CD14-positive monocyte (primary cell): Measurements from ENCODE around the gene ZDHHC14. TPM values are rescaled to one million over a fixed set of nuclear protein-coding genes. Genes with fewer than 3 reads are reported as not detected.
A peak's percentile ranks its signal among the peaks of the same experiment; 100 is the strongest.
"Not testable (repeated sequence)": the region's sequence is repeated elsewhere in the genome, so short reads cannot be mapped to it uniquely, and the experiment has no call there.

Experiments
- DNase-seq, 3 donors: peaks; one replicate each; pipeline ENCODE4 v3.0.0-alpha.2; 2011 to 2022
- H2AFZ ChIP-seq: 2 replicates; pipeline ENCODE4 v1.6.0; 2012; ENCODE audit warnings: mild to moderate bottlenecking, low read depth, low read length, inconsistent platforms; ENCODE audit not compliant: insufficient read depth, poor library complexity, severe bottlenecking
- H3K27ac ChIP-seq, 2 donors: 1 replicate in 1 of 2; 2 replicates in 1 of 2; pipeline ENCODE4 v1.5.1; 2012 to 2013; ENCODE audit warnings: low read length in 2 of 2, control low read depth in 1 of 2, inconsistent platforms in 1 of 2, low read depth in 1 of 2, mild to moderate bottlenecking in 1 of 2
- H3K27me3 ChIP-seq, 2 donors: one replicate each; pipeline versions ENCODE4 v1.6.0 to v1.6.1; 2011 to 2013; ENCODE audit warnings: low read length in 2 of 2; ENCODE audit not compliant: control insufficient read depth in 2 of 2, insufficient read depth in 2 of 2
- H3K36me3 ChIP-seq, 2 donors: replicated peaks in 1 of 2; 1 replicate in 1 of 2; 2 replicates in 1 of 2; pipeline versions ENCODE4 v1.5.1 to v1.6.1; 2012 to 2013; ENCODE audit warnings: low read length in 2 of 2, control low read depth in 1 of 2, inconsistent platforms in 1 of 2, mild to moderate bottlenecking in 1 of 2; ENCODE audit not compliant: insufficient read depth in 2 of 2, control insufficient read depth in 1 of 2
- H3K4me1 ChIP-seq, 2 donors: 1 replicate in 1 of 2; 2 replicates in 1 of 2; pipeline versions ENCODE4 v1.5.1 to v1.6.1; 2012 to 2013; ENCODE audit warnings: low read length in 2 of 2, control low read depth in 1 of 2, inconsistent platforms in 1 of 2, mild to moderate bottlenecking in 1 of 2, moderate library complexity in 1 of 2; ENCODE audit not compliant: insufficient read depth in 2 of 2, control insufficient read depth in 1 of 2
- H3K4me2 ChIP-seq: replicated peaks from 2 replicates; pipeline ENCODE3; 2012; ENCODE audit warnings: low read length, moderate library complexity, mild to moderate bottlenecking; ENCODE audit not compliant: poor library complexity, severe bottlenecking; ENCODE audit errors: extremely low read depth
- H3K4me3 ChIP-seq, 3 experiments: fragments of 200-600 bp in 1 of 3; sonication (generic) in 1 of 3; replicated peaks in 1 of 3; 1 replicate in 2 of 3; 2 replicates in 1 of 3; pipeline ENCODE4 v1.5.1; 2011 to 2013; ENCODE audit warnings: low read length in 3 of 3, mild to moderate bottlenecking in 3 of 3, control low read depth in 2 of 3, low read depth in 2 of 3, inconsistent platforms in 1 of 3, moderate library complexity in 1 of 3
- H3K79me2 ChIP-seq: 2 replicates; pipeline ENCODE4 v1.6.0; 2012; ENCODE audit warnings: mild to moderate bottlenecking, control low read depth, inconsistent platforms, low read length, moderate library complexity; ENCODE audit not compliant: insufficient read depth
- H3K9ac ChIP-seq: 2 replicates; pipeline ENCODE4 v1.6.0; 2017; ENCODE audit warnings: low read length, mild to moderate bottlenecking; ENCODE audit not compliant: insufficient read depth, poor library complexity, severe bottlenecking
- H3K9me3 ChIP-seq, 2 donors: replicated peaks in 1 of 2; 1 replicate in 1 of 2; 2 replicates in 1 of 2; pipeline versions ENCODE4 v1.5.1 to v1.6.1; 2012 to 2013; ENCODE audit warnings: low read length in 2 of 2, control low read depth in 1 of 2; ENCODE audit not compliant: control insufficient read depth in 1 of 2, insufficient read depth in 1 of 2
- H4K20me1 ChIP-seq: 2 replicates; pipeline ENCODE4 v1.6.0; 2012; ENCODE audit warnings: mild to moderate bottlenecking, low read length, control low read depth, moderate library complexity; ENCODE audit not compliant: insufficient read depth
- H3K27ac Mint-ChIP-seq, 7 donors: one replicate each; pipeline ENCODE4 v1.8.0; 2020; ENCODE audit warnings: mild to moderate bottlenecking in 7 of 7, mixed read lengths in 7 of 7, moderate library complexity in 6 of 7, inconsistent platforms in 2 of 7
- H3K27me3 Mint-ChIP-seq, 3 donors: one replicate each; pipeline ENCODE4 v1.8.0; 2021 to 2022; ENCODE audit warnings: low read depth in 3 of 3, mild to moderate bottlenecking in 3 of 3, mixed read lengths in 3 of 3, moderate library complexity in 3 of 3, inconsistent platforms in 1 of 3
- H3K36me3 Mint-ChIP-seq, 2 donors: one replicate each; pipeline ENCODE4 v1.8.0; 2020; ENCODE audit warnings: mixed read lengths in 2 of 2, inconsistent platforms in 1 of 2, mild to moderate bottlenecking in 1 of 2
- H3K4me1 Mint-ChIP-seq: one replicate; pipeline ENCODE4 v1.8.0; 2020; ENCODE audit warnings: mild to moderate bottlenecking, mixed read lengths
- H3K4me3 Mint-ChIP-seq, 2 donors: one replicate each; pipeline ENCODE4 v1.8.0; 2020; ENCODE audit warnings: mild to moderate bottlenecking in 2 of 2, mixed read lengths in 2 of 2, moderate library complexity in 1 of 2
- H3K9me3 Mint-ChIP-seq, 7 donors: one replicate each; pipeline ENCODE4 v1.8.0; 2020 to 2022; ENCODE audit warnings: mixed read lengths in 7 of 7, mild to moderate bottlenecking in 6 of 7, moderate library complexity in 6 of 7, inconsistent platforms in 2 of 7
- WGBS: methylation state at CpG from one replicate; pipeline ENCODE4 v1.1.5; 2013; ENCODE audit warnings: missing lambda C conversion rate; ENCODE audit not compliant: insufficient coverage; 5-methylcytosine and 5-hydroxymethylcytosine counted together
- intact Hi-C, 2 donors: fragments of 100-400 bp; cut with micrococcal nuclease; formaldehyde crosslinking; loops; one replicate each; pipeline versions ENCODE4 v1.15.0 to v1.15.1; 2023
- polyA plus RNA-seq, 3 donors: library from polyadenylated mRNA; depleted of rRNA in 1 of 3; unstranded in 2 of 3; stranded (reverse) in 1 of 3; fragments of 300-500 nt in 2 of 3; fragments of >200 nt in 1 of 3; fragmentation: Illumina TruSeq in 2 of 3; gene quantifications; 1 replicate in 2 of 3; 2 replicates in 1 of 3; pipeline ENCODE4 v1.2.3, GENCODE V29; 2012 to 2021
- TF ChIP-seq, protein P1 (sequence below): fragments of 200-600 bp; IDR thresholded peaks from one replicate; pipeline ENCODE4 v1.8.0; 2022; ENCODE audit warnings: antibody characterized with exemption, mild to moderate bottlenecking

ZDHHC14 gene
- polyA plus RNA-seq, 3 donors: 0.30 to 1.7 (median 0.93) TPM

DNA sequence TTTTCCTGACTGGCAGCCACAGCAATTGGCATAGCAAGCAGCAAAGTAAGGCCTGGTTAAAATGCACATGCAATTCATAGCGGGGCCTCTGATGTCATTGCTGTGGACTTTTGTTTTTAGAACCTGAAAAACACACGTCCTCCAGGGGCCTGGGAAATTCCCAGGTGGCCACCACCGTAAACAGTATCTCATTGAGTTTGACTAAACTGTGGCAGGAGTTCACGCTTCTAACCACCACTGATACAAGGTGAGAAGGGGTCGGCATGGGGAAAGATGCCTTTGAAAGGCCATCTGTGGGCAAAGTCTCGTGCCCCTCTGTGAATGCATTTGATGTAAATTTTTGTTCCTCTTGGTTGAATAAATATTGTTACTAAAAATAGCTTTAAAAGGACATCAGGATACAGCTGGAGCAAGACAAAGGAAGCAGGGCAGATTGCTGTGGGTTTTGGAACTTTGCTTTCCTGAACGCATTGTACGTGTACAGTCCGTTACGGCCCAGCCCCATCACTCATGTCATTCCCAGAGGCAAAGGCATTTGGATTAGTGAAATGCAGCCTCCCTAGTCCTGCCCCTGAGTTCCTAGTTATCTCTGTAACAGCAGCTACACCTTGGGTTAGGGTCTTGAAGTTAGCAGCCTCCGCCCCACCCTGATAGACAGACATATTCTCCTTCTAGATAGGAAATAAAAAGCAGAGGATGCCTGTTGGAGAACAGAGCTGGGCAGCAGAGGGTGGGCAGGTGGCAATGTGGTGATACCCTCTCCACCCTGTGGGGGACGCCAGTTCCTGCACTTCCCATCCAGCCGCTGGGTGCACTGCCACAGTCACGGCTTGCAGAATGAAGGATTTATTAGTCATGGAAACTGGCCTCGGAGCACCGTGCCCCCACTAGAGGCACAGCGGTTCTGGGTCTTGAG lies 80.3 kb downstream of the ZDHHC14 start:
- Histone ChIP-seq H3K27ac (no peak overlapping the region), H4K20me1 (no peaks in the 10 kb centered on the region), H3K4me2 (no peak overlapping the region), H2AFZ (no peak overlapping the region), H3K9ac (no peak overlapping the region), H3K27me3 (no peaks in the 10 kb centered on the region), H3K9me3 (no peaks in the 10 kb centered on the region), H3K4me3 (no peak overlapping the region), H3K79me2 (no peaks in the 10 kb centered on the region), H3K36me3 (no peaks in the 10 kb centered on the region), H3K4me1 (no peaks in the 10 kb centered on the region)
- WGBS: 13% methylated on average over 10 of the region's 17 CpGs
- TF ChIP-seq, protein P1, sequence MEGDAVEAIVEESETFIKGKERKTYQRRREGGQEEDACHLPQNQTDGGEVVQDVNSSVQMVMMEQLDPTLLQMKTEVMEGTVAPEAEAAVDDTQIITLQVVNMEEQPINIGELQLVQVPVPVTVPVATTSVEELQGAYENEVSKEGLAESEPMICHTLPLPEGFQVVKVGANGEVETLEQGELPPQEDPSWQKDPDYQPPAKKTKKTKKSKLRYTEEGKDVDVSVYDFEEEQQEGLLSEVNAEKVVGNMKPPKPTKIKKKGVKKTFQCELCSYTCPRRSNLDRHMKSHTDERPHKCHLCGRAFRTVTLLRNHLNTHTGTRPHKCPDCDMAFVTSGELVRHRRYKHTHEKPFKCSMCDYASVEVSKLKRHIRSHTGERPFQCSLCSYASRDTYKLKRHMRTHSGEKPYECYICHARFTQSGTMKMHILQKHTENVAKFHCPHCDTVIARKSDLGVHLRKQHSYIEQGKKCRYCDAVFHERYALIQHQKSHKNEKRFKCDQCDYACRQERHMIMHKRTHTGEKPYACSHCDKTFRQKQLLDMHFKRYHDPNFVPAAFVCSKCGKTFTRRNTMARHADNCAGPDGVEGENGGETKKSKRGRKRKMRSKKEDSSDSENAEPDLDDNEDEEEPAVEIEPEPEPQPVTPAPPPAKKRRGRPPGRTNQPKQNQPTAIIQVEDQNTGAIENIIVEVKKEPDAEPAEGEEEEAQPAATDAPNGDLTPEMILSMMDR: peak; percentile 51
- Mint-ChIP-seq H3K4me1 (peaks cover 12% of the 10 kb centered on the region), H3K9me3 (no peaks in the 10 kb centered on the region), H3K36me3 (no peaks in the 10 kb centered on the region), H3K4me3 (no peak overlapping the region), H3K27me3 (peaks cover 0 to 1% (median 0%) of the 10 kb centered on the region in 3 donors), H3K27ac (no peak overlapping the region)
- intact Hi-C loops: no loop called here
- DNase-seq: peak in 2 of 3 donors; percentile 14 to 41

DNA sequence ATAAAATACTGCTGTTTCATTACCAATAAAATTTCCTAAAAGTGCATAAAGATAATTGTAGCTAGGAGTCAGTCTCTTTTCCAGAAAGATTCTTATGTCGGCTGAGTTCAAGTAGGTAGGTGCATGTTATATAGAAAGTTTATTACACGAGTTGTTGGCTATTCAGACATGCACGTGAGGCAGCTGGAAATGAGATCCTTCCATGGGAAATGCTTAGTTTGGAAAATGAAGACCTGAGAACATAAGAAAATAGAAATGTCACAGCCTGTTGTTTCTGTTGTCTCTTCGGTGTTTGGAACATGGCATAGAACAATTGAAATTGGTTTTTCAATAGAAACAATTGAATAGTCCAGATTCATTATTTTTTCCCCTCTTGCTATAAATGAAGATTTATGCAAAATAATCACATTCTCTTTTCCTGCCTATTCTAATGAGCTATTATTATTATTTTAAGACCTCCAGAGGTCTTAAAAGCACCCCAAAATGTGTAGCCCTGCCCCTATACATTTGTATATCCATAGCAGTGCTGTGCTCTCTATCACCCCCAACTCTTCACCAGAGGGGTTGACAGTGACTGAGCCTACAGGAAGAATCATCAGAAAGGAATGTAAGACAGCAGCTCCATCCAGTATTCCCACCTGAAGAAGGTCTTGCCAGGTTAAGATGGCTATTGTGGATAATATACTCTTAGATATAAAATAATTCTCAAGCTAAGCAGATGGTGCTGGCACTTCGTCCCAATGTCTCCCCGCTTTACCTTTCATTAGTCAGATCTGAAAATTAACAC lies 82.2 kb downstream of the ZDHHC14 start:
- Histone ChIP-seq H3K27me3 (no peaks in the 10 kb centered on the region), H3K79me2 (no peaks in the 10 kb centered on the region), H3K27ac (no peak overlapping the region), H2AFZ (no peak overlapping the region), H3K4me2 (no peak overlapping the region), H3K9me3 (no peaks in the 10 kb centered on the region), H3K9ac (no peak overlapping the region), H3K4me3 (no peak overlapping the region), H3K4me1 (no peaks in the 10 kb centered on the region), H4K20me1 (no peaks in the 10 kb centered on the region), H3K36me3 (no peaks in the 10 kb centered on the region)
- H3K27ac Mint-ChIP-seq: no peak overlapping the region
- peaks cover 8% of the 10 kb centered on the region for H3K4me1 Mint-ChIP-seq
- intact Hi-C loops: no loop called here
- no peaks in the 10 kb centered on the region for H3K9me3 Mint-ChIP-seq
- no peaks in the 10 kb centered on the region for H3K36me3 Mint-ChIP-seq
- WGBS: 89% methylated on average over 3 of the region's 6 CpGs
- H3K27me3 Mint-ChIP-seq: peaks cover 0 to 1% (median 0%) of the 10 kb centered on the region in 3 donors
- DNase-seq: no peak
- TF ChIP-seq, protein P1: no peak
- H3K4me3 Mint-ChIP-seq: no peak overlapping the region

DNA sequence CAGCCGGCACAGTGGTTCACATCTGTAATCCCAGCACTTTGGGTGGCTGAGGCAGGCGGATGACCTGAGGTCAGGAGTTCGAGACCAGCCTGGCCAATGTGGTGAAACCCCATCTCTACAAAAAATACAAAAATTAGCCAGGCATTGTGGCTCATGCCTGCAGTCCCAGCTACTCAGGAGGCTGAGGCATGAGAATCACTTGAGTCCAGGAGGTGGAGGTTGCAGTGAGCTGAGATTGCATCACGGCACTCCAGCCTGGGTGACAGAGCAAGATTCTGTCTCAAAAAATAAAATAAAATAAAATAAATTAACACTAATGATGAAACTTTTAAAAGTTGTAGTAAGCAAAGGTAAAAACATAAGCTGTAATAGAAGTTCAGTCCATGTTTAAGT lies 82.7 kb downstream of the ZDHHC14 start:
- H3K4me2 ChIP-seq, H3K27ac Mint-ChIP-seq, intact Hi-C loops, H3K4me3 ChIP-seq, H3K9ac ChIP-seq, H2AFZ ChIP-seq, H3K36me3 ChIP-seq, H4K20me1 ChIP-seq, H3K4me1 Mint-ChIP-seq, H3K79me2 ChIP-seq, H3K27me3 ChIP-seq, H3K9me3 Mint-ChIP-seq, H3K27me3 Mint-ChIP-seq, H3K36me3 Mint-ChIP-seq, H3K9me3 ChIP-seq, DNase-seq, H3K4me1 ChIP-seq, H3K4me3 Mint-ChIP-seq, H3K27ac ChIP-seq: not testable (repeated sequence)
- WGBS: no CpG with 5 or more reads among the region's 4 CpGs
